Measurements from ENCODE around the gene FNDC3B. TPM values are rescaled to one million over a fixed set of nuclear protein-coding genes. Genes with fewer than 3 reads are reported as not detected.

The FNDC3B gene
- total RNA-seq, 2 donors from 2014 or later: 9.2 to 17.1 TPM

DNA sequence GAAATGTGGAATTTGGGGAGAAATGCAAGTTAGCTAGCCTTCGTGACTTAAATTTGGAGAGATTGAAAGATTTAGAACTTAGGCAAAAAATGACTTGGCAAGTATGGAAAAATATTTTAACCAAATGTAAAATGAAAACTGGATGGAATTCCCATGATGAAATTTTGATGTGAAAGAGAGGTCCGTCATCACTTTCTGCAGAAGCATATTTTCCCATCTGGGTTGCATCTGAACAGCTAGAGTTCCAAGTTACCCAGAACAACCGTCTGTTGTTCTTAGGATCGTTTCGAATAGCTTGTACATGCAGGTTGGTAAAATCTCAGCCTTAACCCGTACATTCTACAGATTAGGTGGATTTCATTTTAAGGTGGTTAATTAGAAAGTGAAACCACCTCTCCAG lies 272.6 kb downstream of the FNDC3B start:
- ATAC-seq: no peak
- H3K36me3 Mint-ChIP-seq: peaks cover 0 to 5% of the 10 kb centered on the region in 2 donors
- peak overlapping the region in 1 of 2 donors; percentile 36 for H3K27ac Mint-ChIP-seq
- no peaks in the 10 kb centered on the region for H3K9me3 Mint-ChIP-seq
- no peak for DNase-seq (ENCODE audit: low spot score in 2 of 2)

DNA sequence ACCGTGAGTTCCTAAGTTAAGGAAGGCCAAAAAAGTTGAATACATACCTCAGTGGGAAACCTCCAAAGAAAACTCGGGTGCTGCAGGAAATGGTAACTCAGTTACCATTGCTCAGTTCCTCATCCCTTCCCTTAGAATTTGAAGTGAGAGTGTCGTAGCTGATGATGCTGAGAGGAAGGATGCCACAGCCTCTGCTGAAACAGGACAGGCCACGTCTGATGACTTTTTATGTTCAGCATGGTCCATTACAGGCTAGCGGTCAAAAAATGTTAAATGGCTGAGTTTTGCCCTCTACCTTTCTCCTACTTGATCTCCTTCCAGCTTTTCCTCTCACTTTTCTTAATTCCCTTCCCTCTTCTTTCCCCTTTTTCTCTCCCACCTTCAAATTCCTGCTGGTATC lies 273.3 kb downstream of the FNDC3B start:
- no peak for DNase-seq (ENCODE audit: low spot score in 2 of 2)
- no peak overlapping the region for H3K27ac Mint-ChIP-seq
- no peaks in the 10 kb centered on the region for H3K9me3 Mint-ChIP-seq
- no peak for ATAC-seq
- no peaks in the 10 kb centered on the region for H3K36me3 Mint-ChIP-seq

DNA sequence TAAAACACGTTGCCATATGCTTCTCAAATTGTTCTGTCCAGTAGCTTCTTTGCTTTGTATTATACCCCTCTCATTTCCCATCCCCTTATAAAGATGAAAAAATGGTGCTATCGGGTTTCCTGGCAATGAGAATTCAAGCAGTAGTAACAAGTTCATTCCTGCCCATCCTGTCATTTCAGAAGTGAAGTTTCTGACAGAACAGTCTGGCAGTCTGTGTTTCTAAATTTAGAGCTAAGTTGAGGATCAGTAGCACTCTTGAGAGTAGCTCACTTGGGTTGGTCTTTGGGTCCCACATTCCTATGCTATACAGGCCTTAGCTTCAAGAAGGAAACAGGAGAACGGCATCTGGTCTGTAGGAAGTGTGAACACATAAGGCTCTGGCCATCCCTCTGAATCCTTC lies 274.3 kb downstream of the FNDC3B start:
- DNase-seq (ENCODE audit: low spot score in 2 of 2): no peak
- ATAC-seq: no peak
- Mint-ChIP-seq H3K9me3 (no peaks in the 10 kb centered on the region), H3K27ac (no peak overlapping the region), H3K36me3 (no peaks in the 10 kb centered on the region)

DNA sequence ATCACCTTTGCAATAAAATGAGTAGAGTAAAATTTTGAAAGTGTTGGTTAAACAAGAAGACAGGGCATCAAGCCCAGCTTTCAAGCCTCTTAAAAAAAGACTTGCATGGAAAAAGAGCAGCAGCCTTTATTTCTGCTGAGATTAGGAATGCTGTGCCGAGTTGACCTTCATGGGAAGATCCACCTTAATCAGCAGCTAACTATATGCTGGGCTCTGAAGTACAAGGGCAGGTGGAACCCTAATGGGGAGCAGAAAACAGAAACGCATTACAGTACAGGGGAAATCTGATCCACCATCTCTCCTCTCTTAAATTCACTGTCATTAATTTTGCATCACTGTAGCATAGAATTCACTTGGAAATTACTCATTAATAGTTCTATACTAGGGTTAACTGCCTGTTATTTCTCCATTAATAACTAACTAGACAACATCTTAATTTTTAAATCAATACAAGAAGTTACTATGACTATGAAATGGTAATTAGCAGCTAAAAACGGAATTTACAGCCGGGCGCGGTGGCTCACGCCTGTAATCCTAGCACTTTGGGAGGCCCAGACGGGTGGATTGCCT lies 275.3 kb downstream of the FNDC3B start:
- Mint-ChIP-seq H3K9me3 (no peaks in the 10 kb centered on the region), H3K36me3 (peaks cover 0 to 1% of the 10 kb centered on the region in 2 donors), H3K27ac (no peak overlapping the region)
- ATAC-seq (no peak), DNase-seq (ENCODE audit: low spot score in 2 of 2) (no peak)

DNA sequence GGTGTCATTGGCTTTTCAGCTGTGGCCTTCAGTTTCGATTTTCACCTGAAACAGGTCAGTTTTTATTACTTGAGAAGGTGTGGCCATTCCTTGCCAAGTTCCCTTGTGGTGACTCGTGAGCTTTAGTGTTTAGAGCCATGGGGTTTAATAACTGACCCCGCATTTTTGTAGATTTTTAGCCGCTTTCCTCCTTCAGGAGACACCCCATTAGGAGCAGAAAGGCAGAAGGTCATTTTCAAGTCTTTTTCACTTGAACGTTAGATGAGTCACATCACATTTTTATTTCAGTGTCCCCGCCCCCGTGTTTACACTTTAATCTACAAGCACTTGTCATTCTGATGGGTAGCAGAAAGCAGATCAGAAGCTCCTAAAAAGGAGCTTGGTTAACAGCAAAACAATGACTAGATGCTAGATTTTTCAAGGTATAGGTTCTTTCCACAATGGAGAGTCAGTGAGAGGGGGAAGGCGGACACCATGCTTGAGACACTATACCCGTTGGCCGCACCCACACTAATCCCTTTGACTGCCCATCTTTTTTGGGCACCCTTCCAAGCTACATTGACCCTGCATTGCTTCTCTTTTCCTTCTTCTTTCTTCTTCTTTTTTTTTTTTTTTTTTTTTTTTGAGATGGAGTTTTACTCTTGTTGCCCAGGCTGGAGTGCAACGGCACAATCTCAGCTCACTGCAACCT lies 276.2 kb downstream of the FNDC3B start:
- peak in 1 of 2 donors; percentile 14 for DNase-seq (ENCODE audit: low spot score in 2 of 2)
- ATAC-seq: peak in 1 of 2 donors; percentile 81
- H3K36me3 Mint-ChIP-seq: peaks cover 0 to 6% of the 10 kb centered on the region in 2 donors
- peak overlapping the region in 1 of 2 donors; percentile 90 for H3K27ac Mint-ChIP-seq
- no peaks in the 10 kb centered on the region for H3K9me3 Mint-ChIP-seq

DNA sequence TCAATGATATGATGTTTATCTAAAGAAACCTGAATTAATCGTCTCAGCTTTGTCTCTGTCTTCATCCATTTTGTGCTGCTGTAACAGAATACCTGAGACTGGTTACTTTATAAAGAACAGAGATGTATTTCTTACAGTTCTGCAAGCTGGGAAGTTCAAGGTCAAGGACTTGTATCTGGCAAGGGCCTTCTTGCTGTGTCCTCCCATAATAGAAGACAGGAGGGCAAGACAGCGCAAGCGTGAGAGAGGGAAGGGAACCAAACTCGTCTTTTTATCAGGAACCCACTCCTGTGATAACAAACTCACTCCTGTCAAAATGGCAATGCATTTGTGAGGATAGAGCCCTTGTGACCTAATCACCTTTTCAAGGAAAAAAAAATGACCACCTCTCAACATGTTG lies 277.4 kb downstream of the FNDC3B start:
- H3K36me3 Mint-ChIP-seq: peaks cover 0 to 6% of the 10 kb centered on the region in 2 donors
- DNase-seq (ENCODE audit: low spot score in 2 of 2) (no peak), ATAC-seq (no peak)
- H3K27ac Mint-ChIP-seq: no peak overlapping the region
- H3K9me3 Mint-ChIP-seq: no peaks in the 10 kb centered on the region

DNA sequence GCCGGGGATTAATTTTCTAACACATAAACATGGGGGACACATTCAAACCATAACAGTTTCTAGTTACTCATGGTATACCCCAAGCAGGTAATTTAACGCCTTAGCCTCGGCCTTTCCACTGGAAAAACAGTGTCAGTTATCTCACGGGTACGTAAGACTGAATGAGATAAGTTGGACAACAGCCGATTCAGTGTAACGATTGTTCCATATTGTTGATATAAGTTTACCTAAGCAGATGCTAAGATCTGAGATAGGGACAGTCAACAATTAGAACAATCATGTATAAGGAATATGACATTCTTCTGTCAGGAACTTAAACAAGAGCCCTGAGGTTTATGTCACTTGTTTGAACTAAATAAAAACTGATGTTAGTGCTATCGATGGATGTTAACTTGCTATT lies 278.1 kb downstream of the FNDC3B start:
- peak overlapping the region; percentile 34 to 85 for H3K27ac Mint-ChIP-seq

DNA sequence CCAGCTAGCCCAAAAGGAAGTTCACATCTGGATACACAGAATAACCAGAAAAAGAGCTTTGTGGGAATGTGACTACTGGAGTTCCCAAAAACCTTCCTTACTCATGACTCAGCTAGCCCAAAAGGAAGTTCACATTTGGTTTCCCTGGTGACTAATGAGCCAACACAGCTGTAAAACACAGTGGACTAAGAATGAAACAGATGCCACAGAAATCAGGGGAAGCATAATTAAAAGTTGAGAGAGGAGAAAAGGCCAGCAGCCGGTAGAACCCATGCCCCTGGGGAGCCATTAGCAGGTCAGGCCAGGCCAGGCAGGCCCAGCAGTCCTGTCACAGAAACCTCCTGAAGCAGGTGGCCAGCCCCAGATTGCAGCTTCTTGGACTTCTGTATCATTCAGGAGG lies 278.6 kb downstream of the FNDC3B start:
- ATAC-seq (peak; percentile 50 to 88), DNase-seq (ENCODE audit: low spot score in 2 of 2) (no peak)
- Mint-ChIP-seq H3K9me3 (no peaks in the 10 kb centered on the region), H3K27ac (peak overlapping the region; percentile 34 to 85), H3K36me3 (peaks cover 0 to 6% of the 10 kb centered on the region in 2 donors)

More for the DNA sequence above, 278.1 kb downstream of the FNDC3B start:
- H3K36me3 Mint-ChIP-seq: peaks cover 0 to 6% of the 10 kb centered on the region in 2 donors
- H3K9me3 Mint-ChIP-seq: no peaks in the 10 kb centered on the region
- ATAC-seq: no peak
- DNase-seq (ENCODE audit: low spot score in 2 of 2): no peak

DNA sequence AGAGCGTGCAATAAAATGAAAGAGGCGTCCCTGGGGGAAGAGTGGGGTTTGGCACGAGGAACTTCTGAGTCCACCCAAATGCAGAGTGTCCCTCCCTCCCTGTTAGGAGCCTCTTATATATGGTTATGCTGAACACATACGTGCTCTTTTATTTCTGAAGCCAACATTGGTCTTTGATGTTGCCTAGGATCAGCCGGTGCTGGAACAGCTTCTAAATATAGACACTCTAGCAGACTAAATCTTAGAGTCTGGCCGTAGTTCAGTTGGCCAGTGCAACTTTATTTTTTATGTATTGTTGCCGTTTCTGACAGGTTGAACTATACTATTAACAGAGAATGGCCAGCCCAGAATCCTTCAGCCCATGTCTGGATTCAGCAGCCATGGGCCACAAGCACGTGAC lies 280.2 kb downstream of the FNDC3B start:
- no peak for ATAC-seq
- no peaks in the 10 kb centered on the region for H3K9me3 Mint-ChIP-seq
- no peak for DNase-seq (ENCODE audit: low spot score in 2 of 2)
- H3K36me3 Mint-ChIP-seq: peaks cover 0 to 6% of the 10 kb centered on the region in 2 donors
- H3K27ac Mint-ChIP-seq: peak overlapping the region in 1 of 2 donors; percentile 93

DNA sequence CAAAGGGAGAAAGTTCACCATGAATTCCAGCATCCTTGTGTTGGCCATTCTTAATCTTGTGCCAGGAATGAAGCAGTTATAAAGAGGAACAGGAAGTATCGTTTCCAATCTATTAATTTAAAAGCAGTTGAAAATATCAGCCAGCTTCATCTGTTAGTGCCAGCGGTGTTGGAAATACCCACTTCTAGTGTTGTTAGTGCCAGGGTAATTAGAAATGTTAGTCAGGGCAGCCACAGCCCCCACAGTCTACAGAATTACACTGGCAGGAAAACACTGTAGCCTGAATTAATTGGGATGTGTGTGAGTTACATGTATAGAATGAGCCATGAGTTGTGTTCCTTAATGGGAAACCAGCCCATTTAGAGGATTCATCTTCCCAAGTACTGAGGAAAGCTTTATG lies 281.1 kb downstream of the FNDC3B start:
- peak overlapping the region in 1 of 2 donors; percentile 18 for H3K27ac Mint-ChIP-seq
- ATAC-seq: no peak
- no peaks in the 10 kb centered on the region for H3K9me3 Mint-ChIP-seq
- peaks cover 0 to 6% of the 10 kb centered on the region in 2 donors for H3K36me3 Mint-ChIP-seq
- DNase-seq (ENCODE audit: low spot score in 2 of 2): no peak

DNA sequence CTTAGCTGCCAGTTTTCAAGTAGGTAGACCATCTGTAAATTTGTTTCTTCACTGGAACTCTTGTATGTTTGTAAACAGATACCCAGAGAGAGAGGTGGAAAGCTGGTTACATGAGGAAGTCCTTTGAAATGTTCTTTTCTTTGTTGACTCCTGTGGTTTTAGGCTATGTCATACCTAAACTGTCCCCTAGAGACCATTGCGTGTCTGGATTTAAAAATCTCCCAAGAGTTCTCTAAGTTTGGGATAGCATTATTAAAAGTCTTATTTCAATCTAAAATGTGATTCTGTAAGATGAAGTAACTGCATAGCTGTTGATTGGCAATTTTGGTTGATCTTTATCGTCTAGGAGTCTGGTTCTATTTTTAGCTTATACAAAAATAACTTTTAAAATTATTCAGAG lies 281.7 kb downstream of the FNDC3B start:
- ATAC-seq (no peak), DNase-seq (ENCODE audit: low spot score in 2 of 2) (no peak)
- no peaks in the 10 kb centered on the region for H3K9me3 Mint-ChIP-seq
- peaks cover 0 to 6% of the 10 kb centered on the region in 2 donors for H3K36me3 Mint-ChIP-seq
- H3K27ac Mint-ChIP-seq: no peak overlapping the region

DNA sequence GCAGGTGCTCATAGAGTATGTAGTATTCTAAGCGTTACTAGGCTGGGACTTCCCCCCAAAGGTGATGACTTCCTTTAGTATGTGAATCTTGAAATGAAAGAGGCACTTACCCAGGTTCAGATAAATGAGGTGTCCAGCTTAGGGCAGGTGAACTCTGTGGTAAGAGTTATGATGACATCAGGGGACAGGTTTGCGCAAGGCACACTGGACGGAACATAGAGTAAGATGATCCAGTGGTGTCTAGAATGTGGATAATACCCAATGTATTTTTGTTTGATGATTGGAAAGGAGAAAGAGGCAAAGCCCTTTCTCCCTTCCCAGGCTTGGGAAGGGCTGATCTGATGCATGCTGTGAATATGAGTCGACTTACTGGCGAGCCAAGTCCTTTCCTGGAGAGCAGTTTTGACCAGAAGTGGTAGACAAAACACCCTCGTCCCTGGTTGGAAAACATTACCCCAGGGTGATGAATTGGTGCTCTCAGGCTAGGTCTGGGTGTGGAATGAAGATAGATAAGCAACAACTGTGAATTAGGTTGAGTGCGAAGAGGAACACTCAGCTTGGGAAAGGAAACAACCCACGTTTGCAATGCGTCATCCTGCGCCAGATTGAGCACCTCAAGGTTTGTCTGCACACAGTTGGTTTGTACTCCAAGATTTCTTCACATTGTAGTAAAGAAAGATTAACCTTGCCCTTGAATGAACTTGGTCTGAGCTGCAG lies 284.7 kb downstream of the FNDC3B start:
- Mint-ChIP-seq H3K27ac (peak overlapping the region; percentile 33 to 67), H3K9me3 (no peaks in the 10 kb centered on the region), H3K36me3 (peaks cover 0 to 6% of the 10 kb centered on the region in 2 donors)
- DNase-seq (ENCODE audit: low spot score in 2 of 2) (no peak), ATAC-seq (peak; percentile 85 to 87)

DNA sequence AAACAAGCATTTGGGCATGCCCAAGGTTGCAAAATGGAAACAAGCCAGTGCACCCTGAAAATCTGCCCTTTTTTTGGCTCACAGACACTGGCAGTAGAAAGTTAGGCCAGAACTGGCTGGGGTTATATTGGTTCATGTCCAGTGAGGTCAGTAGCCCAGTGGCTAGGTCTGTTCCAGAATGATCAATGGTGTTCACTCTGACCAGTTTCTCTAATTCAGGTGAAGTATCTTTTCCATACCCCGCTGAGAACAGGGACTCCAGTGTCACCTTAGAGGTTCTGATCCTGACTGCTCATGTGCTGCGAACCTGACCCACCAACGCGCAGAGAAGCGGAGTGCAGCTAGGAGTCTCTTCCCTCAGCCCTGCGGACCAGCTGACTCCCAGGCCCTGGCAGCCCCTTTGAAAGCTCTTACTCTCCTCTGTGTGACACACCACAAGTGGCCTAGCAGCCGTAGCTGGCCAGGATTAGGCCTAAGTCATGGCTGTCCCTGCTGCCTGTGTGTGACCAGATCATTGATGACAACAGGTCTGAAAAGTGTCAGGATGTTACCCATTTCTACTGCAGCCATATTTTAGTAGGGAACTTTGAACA lies 285.3 kb downstream of the FNDC3B start:
- Mint-ChIP-seq H3K36me3 (peaks cover 0 to 4% of the 10 kb centered on the region in 2 donors), H3K27ac (peak overlapping the region in 1 of 2 donors; percentile 67), H3K9me3 (no peaks in the 10 kb centered on the region)
- ATAC-seq: peak in 1 of 2 donors; percentile 6
- no peak for DNase-seq (ENCODE audit: low spot score in 2 of 2)

DNA sequence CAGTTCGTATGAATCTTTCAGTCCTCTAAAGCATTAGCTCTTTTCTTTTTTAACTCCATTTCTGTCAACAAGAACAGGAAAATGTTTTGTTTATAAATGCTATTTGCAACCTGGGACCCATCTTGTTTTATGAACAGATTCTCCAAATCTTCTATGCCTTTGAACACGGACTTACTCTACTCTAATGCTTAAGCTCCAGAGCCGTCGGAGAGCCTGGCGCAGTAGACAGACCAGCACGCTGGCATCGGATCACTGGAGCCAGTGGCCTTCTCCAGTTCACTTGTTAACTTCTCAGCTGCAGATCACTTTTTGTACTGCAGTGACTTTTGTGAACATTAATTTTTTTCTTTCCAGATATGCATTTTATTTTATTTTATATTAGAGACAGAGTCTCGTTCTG lies 286.1 kb downstream of the FNDC3B start:
- no peaks in the 10 kb centered on the region for H3K36me3 Mint-ChIP-seq
- H3K27ac Mint-ChIP-seq: no peak overlapping the region
- DNase-seq (ENCODE audit: low spot score in 2 of 2) (no peak), ATAC-seq (no peak)
- no peaks in the 10 kb centered on the region for H3K9me3 Mint-ChIP-seq

DNA sequence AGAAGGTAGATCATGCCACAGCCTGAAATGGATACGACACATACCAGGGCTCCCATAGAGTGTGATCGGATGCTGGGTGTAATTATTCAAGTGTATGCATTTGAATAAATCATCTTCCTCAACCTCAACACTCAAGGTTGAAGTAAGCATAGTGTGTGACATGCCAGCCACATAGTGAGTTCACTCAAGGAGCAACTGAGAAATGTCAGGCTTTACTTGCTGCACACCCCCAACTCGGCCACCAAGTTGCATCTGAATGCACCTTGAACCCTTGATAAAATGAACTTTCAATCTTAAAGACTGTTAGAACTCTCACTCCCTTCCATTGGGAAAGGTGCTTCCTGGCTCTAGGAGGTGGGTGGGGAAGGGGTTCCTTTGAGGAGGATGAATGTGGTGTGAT lies 287.6 kb downstream of the FNDC3B start:
- no peaks in the 10 kb centered on the region for H3K36me3 Mint-ChIP-seq
- no peak for ATAC-seq
- H3K27ac Mint-ChIP-seq: no peak overlapping the region
- no peaks in the 10 kb centered on the region for H3K9me3 Mint-ChIP-seq
- DNase-seq (ENCODE audit: low spot score in 2 of 2): no peak

DNA sequence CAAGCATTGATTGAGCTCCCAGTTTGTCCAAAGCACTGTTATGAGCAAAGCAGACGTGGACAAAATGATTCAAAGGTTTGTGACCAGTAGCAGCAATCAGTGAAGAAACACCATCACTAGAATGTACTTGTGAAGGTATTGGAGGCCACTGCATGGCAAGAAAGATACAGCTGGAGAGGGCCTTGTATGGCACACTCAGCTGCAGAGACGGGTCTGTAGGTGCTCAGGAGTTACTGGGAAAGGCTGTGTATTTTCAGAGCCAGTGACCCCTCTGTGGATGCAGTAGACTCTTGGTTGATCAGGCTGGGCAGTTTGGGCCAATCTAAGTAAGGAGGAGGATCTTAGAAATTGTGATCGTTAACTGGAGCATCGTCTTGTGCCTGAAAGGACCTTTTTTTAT lies 288.9 kb downstream of the FNDC3B start:
- Mint-ChIP-seq H3K36me3 (no peaks in the 10 kb centered on the region), H3K27ac (no peak overlapping the region), H3K9me3 (no peaks in the 10 kb centered on the region)
- no peak for ATAC-seq
- no peak for DNase-seq (ENCODE audit: low spot score in 2 of 2)

DNA sequence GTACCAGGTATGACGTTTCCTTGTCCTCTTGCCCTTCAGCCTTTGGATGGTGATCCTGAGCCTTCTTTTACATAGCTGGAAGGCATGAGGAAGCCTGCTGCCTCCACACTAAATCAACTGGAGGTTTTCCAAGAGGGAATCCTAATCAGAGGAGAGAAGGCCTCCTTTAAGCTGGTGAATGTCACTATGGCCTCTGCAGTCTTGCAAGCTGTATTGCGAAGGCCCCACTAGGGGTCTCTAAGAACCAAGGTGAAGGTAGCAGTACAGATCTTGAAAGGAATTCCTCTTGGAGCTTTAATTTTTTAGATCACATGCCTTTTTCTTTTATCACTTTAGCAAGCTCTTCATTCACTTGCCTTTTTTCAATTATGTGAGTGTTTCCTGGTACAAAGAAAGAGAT lies 289.7 kb downstream of the FNDC3B start:
- no peak for ATAC-seq
- peak overlapping the region in 1 of 2 donors; percentile 79 for H3K27ac Mint-ChIP-seq

More for the DNA sequence above, 289.7 kb downstream of the FNDC3B start:
- no peaks in the 10 kb centered on the region for H3K9me3 Mint-ChIP-seq
- no peaks in the 10 kb centered on the region for H3K36me3 Mint-ChIP-seq
- no peak for DNase-seq (ENCODE audit: low spot score in 2 of 2)

All from activated naive CD4-positive, alpha-beta T cell treated with anti-CD3 and anti-CD28 coated beads, Interleukin-2, amount 50 U/mL, for 72 hours (primary cell).